NCI-H526 (cell line): Measurements from ENCODE around the gene KIRREL3.

Experiments used
- DNase-seq, 2 experiments: peaks; one replicate each; lab custom pipeline; 2025; lab: John Stamatoyannopoulos, UW

KIRREL3 gene

GRCh38 chr11:126739499-126740145 is 260.9 kb downstream of the KIRREL3 start:
- no peak for DNase-seq

GRCh38 chr11:126738295-126739031 is 262.1 kb downstream of the KIRREL3 start:
- DNase-seq = no peak

- DNase-seq = no peak
Observed at GRCh38 chr11:126736682-126737572, 263.6 kb downstream of the KIRREL3 start.

GRCh38 chr11:126734752-126735151 is 265.8 kb downstream of the KIRREL3 start:
- no peak for DNase-seq

- no peak for DNase-seq
Observed at GRCh38 chr11:126733685-126734084, 266.9 kb downstream of the KIRREL3 start.

GRCh38 chr11:126732981-126733380 is 267.6 kb downstream of the KIRREL3 start:
- DNase-seq = no peak

- no peak for DNase-seq
Observed at GRCh38 chr11:126731576-126732142, 268.9 kb downstream of the KIRREL3 start.

- DNase-seq = no peak
Observed at GRCh38 chr11:126727381-126727780, 273.2 kb downstream of the KIRREL3 start.

- DNase-seq = no peak
Observed at GRCh38 chr11:126725521-126725920, 275.0 kb downstream of the KIRREL3 start.

GRCh38 chr11:126725043-126725442 is 275.5 kb downstream of the KIRREL3 start:
- no peak for DNase-seq

GRCh38 chr11:126723665-126724045 is 276.9 kb downstream of the KIRREL3 start:
- DNase-seq = no peak

- no peak for DNase-seq
Observed at GRCh38 chr11:126722956-126723664, 277.5 kb downstream of the KIRREL3 start.

- no peak for DNase-seq
Observed at GRCh38 chr11:126722006-126722736, 278.4 kb downstream of the KIRREL3 start.

- peak in 1 of 2 experiments; percentile 42 for DNase-seq
Observed at GRCh38 chr11:126720539-126721235, 279.9 kb downstream of the KIRREL3 start.

GRCh38 chr11:126719740-126720139 is 280.8 kb downstream of the KIRREL3 start:
- DNase-seq = no peak

GRCh38 chr11:126718276-126718675 is 282.3 kb downstream of the KIRREL3 start:
- no peak for DNase-seq

GRCh38 chr11:126716456-126717083 is 284.0 kb downstream of the KIRREL3 start:
- DNase-seq = peak; percentile 40 to 90

GRCh38 chr11:126713806-126714205 is 286.8 kb downstream of the KIRREL3 start:
- DNase-seq = no peak

GRCh38 chr11:126711977-126712625 is 288.5 kb downstream of the KIRREL3 start:
- DNase-seq = no peak
